ENCODE data around the gene SOS2. TPM values are rescaled to one million over a fixed set of nuclear protein-coding genes. Genes with fewer than 3 reads are reported as not detected.

SOS2 gene
- total and polyA plus RNA-seq, 7 donors: 11.2 to 40.4 (median 31.9) TPM

DNA sequence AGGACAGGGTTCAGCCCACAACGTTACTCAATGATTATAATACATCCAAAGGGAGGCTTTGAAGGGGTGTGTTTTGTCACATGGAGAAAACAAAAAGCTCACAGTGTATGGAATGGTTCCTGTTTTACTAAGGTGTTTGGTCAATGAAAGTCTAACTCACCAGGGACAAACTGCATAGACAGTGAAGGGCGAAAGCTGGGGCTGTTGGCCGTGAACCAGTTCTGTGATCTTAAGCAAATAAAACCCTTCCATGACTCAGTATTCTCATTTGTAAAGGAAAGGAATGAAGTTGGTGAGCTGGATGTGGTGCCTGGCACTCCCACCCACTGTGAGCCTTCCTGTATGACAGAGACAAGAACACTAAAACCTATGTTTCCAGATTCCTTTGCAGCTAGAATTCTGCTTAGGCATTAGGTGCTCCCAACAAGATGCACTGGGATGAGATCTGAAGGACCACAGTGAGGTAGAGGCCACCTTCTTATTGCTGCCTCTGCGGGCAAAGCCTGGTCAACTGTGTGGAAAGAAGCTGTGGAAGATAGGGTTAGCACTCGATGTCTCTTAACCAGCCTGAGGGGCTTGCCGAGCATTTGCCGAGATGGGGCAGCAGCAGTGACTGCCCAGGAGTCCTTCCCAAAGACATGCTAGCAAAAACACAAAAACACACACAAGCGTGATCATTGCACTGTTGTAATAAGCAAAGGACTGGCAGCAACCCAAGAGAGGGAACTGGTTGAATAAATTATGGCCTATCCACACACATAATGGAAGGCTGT, 163.5 kb downstream of the SOS2 start:
- Histone ChIP-seq H3K4me3 (no peak overlapping the region), H3K9me3 (no peaks in the 10 kb centered on the region), H3K27ac (no peak overlapping the region), H3K27me3 (no peaks in the 10 kb centered on the region), H3K4me1 (peaks cover 0 to under 1% (median 0%) of the 10 kb centered on the region in 4 donors), H3K36me3 (no peaks in the 10 kb centered on the region)
- TF ChIP-seq EP300 (IDR thresholded peaks at IDR 0.05) (no peak), POLR2A (IDR thresholded peaks at IDR 0.05) (no peak), CTCF (IDR thresholded peaks at IDR 0.05) (no peak), POLR2AphosphoS5 (IDR thresholded peaks at IDR 0.05) (no peak)
- intact Hi-C loops (cut with DNase I): no loop called here
- 62 to 80% methylated on average over 8 of the region's 8 CpGs for WGBS, 2 donors
- no peak for DNase-seq

Small RNA genes within 50 kb of the gene (small RNA-seq; reads per million reads assigned to genes)
- gene RF00019: 0 reads per million in 3 donors

Other genes starting within 250 kb of the SOS2 start
- gene VCPKMT, start 115.0 kb downstream of the SOS2 start, total RNA-seq: 10 to 100 TPM in 2 of 4 donors, 1 to 10 TPM in 2; 7.8 to 12.2 (median 9.4) TPM
- 1 to 10 TPM; 3.5 to 8.7 (median 4.2) TPM for gene VCPKMT, start 115.0 kb downstream of the SOS2 start, polyA plus RNA-seq
- 1 to 10 TPM; 2.7 to 6.3 (median 3.6) TPM for gene L2HGDH, start 80.7 kb upstream of the SOS2 start, total RNA-seq
- gene L2HGDH, start 80.7 kb upstream of the SOS2 start, polyA plus RNA-seq: 1 to 10 TPM; 3.6 to 6.7 (median 5.7) TPM
- 10 to 100 TPM; 12.2 to 37.1 (median 28.5) TPM for gene DMAC2L, start 80.7 kb upstream of the SOS2 start, total RNA-seq
- gene DMAC2L, start 80.7 kb upstream of the SOS2 start, polyA plus RNA-seq: 10 to 100 TPM; 15.2 to 30.0 (median 19.4) TPM
- gene CDKL1, start 165.3 kb upstream of the SOS2 start, total RNA-seq: 10 to 100 TPM; 39.8 to 91.8 (median 58.6) TPM
- gene CDKL1, start 165.3 kb upstream of the SOS2 start, polyA plus RNA-seq: 1 to 10 TPM; 4.2 to 6.4 (median 5.4) TPM